GM12878 (cell line): ENCODE measurements around the gene OR6N2.

Experiments used
- CTCF ChIP-seq, 3 experiments: IDR thresholded peaks in 2 of 3; conservative IDR thresholded peaks in 1 of 3; 2 replicates each; pipeline ENCODE4 v1.5.1; 2011; ENCODE audit warnings: low read depth in 3 of 3, low read length in 3 of 3, mild to moderate bottlenecking in 3 of 3, control low read depth in 2 of 3, moderate library complexity in 2 of 3, inconsistent platforms in 1 of 3, mixed read lengths in 1 of 3; ENCODE audit not compliant: control insufficient read depth in 2 of 3, insufficient read depth in 1 of 3; ENCODE audit errors: extremely low read depth in 1 of 3
- EZH2 ChIP-seq: IDR thresholded peaks from 2 replicates; pipeline ENCODE4 v1.6.1; 2012; ENCODE audit warnings: low read depth, mild to moderate bottlenecking, control low read depth, inconsistent platforms, low read length, borderline replicate concordance; ENCODE audit not compliant: control insufficient read depth
- SMAD5 ChIP-seq: IDR thresholded peaks from 2 replicates; pipeline ENCODE4 v1.6.1; 2016; ENCODE audit warnings: antibody characterized with exemption, low read depth

- TF ChIP-seq SMAD5 (no peak), CTCF (IDR thresholded peaks at IDR 0.05 in 2 of 3, conservative IDR thresholded peaks at IDR 0.05 in 1 of 3; ENCODE audit: control insufficient read depth in 2 of 3, extremely low read depth in 1 of 3, insufficient read depth in 1 of 3, low read depth in 3 of 3, low read length in 3 of 3) (no peak), EZH2 (no peak)
These were observed 38.7 kb upstream of the OR6N2 start for GRCh38 chr1:158819461-158820443.
